HG02798 (cell line): ENCODE results near the gene TMEM60.

Experiments
- ATAC-seq: cut with Tn5 transposase; IDR thresholded peaks from one replicate; pipeline ENCODE4 v1.9.1; 2021; ENCODE audit warnings: mild to moderate bottlenecking; ENCODE audit not compliant: unreplicated experiment, poor library complexity

The TMEM60 gene

DNA sequence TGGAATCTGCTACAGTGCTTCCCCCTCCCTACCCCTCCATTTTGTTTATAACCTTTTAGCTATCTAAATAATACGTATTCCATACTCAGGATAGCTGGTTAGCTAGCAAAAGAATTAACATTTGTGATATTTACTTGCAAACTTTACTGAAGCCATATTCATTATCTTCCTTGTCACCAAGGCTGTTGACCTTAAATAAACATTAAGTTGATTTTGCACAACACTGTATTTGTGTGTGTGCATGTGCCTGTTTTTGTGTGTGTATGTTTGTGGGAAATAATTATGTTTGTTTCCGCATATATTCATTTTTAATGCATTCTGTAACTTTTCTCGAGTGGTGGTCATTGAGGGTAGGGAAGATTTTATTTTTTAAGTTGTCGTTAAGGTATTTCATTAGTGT, 15.9 kb downstream of the TMEM60 start:
- no peak for ATAC-seq

DNA sequence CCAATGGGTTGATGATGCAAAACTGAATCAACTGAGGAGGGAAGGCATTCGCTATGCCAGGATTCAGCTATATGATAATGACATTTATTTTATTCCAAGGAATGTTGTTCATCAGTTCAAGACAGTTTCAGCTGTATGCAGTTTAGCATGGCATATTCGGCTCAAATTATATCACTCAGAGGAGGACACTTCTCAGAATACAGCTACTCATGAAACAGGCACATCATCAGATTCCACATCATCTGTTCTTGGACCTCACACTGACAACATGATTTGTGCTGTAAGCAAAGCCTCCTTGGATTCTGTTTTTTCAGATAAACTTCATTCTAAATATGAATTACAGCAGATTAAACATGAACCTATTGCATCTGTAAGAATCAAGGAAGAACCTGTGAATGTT, 19.7 kb downstream of the TMEM60 start:
- no peak for ATAC-seq

DNA sequence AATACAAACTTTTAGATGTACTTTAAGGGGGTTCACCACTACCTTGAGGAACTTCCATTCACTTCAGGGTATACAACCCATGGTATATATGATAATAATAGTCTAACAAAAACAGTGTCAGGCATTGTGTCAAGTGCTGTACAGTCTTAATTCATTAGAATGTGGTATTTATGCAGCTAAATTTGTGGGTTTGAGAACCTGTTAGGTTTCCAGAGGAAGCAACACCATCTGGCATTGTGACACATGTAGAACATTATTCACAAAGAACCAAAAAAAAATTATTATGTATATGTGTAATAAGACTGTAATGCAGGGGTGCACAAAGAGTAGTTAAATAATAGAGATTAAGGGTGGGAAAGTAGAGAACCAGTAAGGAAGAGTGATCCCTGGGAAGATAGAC, 26.3 kb downstream of the TMEM60 start:
- no peak for ATAC-seq

DNA sequence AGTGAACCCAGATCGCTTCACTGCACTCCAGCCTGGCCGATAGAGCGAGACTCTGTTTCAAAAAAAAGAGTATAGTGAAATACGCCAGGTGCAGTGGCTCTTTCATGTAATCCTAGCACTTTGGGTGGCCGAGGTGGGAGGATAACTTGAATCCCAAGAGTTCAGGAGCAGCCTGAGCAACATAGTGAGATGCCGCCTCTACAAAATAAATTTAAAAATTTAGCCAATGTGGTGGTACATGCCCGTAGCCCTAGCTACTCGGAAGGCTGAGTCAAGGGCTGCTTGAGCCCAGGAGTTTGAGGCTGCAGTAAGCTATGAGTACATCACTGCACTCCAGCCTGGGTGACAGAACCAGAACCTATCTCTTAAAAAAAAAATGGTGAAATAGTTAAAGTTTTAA, 27.9 kb downstream of the TMEM60 start:
- no peak for ATAC-seq

DNA sequence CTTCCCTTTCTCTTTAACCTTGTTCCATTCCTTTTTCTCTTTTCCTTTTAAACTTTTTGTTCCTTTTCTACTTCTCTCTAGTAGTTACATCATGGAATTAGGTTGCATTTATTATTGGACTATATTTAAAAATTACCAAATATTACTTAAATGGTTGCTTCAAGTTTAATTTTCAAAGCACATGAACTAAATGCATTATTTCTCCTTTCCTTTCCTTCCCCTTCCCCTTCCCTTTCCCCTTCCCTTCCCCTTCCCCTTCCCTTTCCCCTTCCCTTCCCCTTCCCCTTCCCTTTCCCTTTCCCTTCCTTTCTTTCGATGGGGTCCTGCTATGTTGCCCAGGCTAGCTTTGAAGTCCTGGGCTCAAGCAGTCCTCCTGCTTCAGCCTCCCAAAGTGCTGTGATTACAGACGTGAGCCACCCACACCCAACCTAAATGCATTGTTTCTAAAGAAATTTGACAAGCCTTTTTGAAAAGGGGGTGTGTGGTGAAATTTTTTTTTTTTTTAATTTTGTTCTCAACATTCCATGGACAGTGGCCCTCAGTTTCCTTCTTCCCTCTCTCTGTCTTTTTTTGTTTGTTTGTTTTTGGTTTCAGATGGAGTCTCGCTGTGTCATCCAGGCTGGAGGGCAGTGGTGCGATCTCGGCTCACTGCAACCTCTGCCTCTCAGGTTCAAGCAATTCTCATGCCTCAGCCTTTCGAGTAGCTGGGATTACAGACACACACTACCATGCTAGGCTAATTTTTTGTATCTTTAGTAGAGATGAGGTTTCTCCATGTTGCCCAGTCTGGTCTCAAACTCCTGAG, 31.2 kb downstream of the TMEM60 start:
- no peak for ATAC-seq

DNA sequence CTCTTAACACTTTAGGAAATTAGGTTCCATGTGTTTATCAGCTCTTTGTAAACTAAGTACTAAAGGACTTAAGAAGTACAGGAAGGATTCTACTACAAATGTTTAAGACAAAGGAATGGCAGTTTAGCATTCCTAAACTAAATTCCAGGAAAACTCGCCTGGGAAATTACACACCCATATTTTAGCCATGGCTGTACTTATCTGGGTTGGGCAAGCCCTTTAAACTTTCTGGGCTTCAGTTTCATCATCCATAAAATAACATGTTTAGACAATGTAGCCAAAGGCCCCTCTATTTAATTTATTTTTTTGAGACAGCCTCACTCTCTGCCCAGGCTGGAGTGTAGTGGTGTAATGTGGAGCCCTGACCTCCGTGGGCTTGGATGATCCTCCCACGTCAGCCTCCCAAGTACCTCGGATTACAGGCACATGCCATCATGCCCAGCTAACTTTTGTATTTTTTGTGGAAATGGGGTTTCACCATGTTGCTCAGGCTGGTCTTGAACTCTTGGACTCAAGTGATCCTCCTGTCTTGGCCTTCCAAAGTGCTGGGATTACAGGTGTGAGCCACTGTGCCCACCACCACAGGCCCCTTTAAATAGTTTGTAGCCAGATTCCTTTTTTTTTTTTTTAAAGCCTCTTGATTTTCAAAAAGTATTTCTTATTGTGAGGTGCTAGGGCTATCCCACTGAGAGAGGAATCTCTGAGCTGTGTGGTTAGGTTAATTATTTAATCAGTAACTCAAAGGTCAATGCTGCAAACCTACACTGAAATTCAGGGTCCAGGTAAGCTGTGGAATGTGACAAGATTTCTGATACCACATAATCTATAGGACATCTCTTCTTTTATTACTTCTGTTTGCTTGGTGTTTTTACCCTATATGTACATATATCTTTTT, 32.1 kb downstream of the TMEM60 start:
- no peak for ATAC-seq

DNA sequence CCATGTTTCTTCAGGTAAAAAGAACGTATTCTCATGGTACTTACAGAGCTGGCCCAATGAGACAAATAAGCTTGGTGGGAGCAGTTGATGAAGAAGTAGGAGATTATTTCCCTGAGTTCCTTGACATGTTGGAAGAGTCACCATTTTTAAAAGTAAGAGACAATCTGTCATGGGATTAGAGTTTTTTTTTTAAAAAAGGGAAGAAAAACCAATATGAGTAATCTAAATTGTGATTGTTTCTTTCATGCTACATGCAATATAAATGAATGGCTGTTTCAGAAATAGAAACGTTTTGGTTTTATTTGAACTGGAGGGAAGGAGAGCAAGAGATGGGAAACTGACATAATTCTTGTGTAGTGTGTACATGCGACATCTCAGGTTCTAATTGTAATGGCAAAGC, 32.8 kb downstream of the TMEM60 start:
- ATAC-seq = no peak

DNA sequence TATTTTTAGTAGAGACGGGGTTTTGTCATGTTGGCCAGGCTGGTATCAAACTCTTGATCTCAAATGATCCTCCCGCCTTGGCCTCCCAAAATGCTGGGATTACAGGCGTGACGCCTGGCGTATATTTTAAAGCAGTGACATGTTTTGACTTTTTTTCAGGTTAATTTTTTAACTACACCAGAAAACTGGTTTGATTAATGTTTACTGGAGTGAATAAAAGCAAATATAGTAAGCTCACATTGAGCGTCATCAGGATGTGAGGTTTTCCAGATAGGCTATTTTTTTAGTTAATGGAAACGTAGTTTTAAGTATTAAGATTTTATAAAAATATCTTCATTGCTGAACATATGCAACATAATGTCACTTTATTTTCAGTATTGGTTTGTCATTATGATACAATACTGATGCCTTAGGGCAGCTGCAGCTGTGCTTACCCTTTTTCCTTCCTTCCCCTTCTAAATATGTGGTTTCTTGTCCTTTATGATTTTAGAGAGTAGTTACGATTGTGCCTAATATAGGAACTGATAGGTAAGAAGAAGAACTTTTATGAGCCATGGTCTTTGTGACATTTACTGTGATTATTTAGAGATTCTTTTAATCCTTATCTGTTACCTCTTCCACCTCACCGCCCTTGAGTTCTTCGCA, 37.3 kb downstream of the TMEM60 start:
- ATAC-seq = no peak

DNA sequence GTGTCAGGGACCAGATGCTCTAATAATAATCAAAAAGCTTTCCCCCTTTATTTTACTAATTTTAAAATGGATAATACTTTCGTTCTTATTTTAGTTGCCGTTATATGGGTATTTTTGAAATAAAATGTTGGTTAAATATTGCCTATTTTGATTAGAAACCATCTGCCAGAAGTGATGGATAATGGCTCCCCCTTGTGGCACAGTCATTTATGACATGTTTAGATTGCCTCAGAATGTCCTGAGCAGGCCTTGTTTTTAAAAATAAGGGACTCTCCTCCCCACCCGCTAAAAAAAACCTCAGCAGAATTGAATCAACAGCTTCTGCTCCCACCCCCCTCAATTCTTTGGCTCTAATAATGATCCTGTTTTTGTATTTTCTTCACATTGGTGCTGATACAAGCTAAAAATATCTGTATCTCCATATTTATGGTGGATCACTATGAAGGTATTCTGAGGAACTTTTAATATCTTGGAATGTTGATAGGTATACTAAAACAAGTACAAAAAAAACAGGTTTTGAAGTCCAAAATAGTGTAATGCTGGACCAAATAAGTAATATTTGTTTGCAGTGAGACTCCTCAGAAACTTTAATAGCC, 38.8 kb downstream of the TMEM60 start:
- ATAC-seq = no peak

DNA sequence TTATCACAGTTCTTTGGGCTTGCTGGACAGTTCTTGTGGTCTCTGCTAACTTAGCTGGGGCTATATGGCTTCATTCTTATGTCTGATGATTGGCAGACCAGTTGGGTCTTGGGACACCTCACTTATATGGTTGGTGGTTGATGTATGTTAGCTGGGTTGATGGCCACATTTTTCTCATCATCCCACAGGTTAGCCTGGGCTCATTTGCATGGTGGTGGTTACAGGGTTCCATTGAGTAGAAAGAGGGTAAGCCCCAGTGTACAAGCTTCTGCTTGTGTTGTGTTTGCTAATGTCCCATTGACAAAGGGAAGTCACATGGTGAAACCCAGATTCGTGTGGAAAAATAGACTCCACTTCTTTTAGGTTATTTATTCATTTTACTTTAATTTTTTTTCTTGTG, 40.6 kb downstream of the TMEM60 start:
- ATAC-seq = peak; percentile 95

DNA sequence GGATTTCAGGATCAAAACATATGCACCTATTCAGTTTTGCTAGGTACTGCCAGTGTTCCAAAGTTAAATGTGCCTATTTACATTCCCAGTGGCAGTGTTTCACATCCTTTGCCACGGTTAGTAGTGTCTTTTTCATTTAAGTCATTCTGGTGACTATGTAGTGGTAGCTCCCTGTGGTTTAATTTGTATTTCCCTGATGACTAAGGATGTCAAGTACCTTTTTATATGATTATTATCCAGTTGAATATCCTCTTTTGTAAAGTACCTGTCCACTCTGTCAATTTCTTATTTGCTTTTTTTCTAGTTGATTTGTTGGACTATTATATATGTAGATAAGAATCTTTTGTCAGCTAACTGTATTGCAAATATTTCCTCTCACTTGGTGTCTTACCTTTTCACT, 45.1 kb downstream of the TMEM60 start:
- ATAC-seq = no peak

DNA sequence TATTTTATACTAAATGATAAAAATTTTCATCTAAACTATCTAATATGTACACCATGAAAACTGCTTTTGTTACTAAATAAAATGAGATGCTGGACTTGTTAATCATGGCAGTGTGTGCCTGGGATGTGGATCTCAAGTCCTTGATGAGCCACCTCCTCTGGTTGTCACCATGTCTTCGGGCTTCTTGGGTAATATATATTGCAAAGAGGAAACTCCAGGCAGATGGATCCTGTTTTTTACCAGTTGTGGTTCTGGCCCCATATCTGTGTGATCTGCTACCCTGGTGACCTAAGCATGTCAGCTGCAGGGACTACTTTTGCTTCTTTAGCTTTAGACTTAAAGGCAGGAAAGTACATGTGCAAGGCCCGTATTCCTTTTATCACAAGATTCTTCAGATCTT, 46.2 kb downstream of the TMEM60 start:
- no peak for ATAC-seq

DNA sequence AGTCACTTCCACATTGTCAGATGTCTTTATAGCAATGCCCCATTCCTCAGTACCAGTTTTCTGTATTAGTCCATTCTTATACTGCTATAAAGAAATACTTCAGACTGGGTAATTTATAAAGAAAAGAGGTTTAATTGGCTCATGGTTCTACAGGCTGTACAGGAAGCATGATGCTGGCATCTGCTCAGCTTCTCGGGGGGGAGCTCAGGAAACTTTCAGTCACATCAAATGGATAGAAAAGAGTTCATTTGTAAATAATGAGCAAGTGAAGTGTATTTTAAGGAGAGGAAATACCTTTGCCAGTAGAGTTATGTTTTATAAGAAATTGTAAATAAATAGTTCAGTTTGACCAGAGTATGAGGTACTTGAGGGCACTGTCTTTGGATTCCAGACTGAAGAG, 50.5 kb downstream of the TMEM60 start:
- ATAC-seq = no peak

DNA sequence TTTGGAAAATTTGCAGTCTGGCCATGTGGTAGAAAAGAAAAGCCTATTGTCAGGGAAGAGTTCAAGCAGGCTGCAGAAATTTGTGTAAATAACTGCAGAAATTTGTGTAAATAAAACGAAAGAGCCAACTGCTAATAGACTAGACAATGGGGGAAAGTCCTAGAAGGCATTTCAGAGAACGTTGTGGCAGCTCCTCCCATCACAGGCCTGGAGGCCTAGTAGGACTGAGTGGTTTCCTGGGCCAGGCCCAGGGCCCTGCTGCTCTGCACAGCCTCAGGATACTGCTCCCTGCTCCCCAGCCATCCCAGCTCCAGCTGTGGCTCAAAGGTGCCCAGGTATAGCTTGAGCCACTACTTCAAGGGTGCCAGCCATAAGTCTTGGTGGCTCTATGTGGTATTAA, 51.1 kb downstream of the TMEM60 start:
- ATAC-seq = no peak

DNA sequence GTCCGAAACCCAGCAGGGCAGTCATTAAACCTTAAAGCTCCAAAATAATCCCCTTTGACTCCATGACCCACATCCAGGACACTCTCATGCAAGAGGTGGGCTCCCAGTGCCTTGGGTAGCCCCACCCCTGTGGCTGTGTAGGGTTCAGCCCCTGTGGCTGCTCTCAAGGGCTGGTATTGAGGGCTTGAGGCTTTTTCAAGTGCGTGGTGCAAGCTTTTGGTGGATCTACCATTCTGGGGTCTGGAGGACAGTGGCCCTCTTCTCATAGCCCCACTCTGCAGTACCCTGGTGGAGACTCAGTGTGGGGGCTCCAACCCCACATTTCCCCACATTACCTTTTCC, 51.4 kb downstream of the TMEM60 start:
- ATAC-seq = no peak

DNA sequence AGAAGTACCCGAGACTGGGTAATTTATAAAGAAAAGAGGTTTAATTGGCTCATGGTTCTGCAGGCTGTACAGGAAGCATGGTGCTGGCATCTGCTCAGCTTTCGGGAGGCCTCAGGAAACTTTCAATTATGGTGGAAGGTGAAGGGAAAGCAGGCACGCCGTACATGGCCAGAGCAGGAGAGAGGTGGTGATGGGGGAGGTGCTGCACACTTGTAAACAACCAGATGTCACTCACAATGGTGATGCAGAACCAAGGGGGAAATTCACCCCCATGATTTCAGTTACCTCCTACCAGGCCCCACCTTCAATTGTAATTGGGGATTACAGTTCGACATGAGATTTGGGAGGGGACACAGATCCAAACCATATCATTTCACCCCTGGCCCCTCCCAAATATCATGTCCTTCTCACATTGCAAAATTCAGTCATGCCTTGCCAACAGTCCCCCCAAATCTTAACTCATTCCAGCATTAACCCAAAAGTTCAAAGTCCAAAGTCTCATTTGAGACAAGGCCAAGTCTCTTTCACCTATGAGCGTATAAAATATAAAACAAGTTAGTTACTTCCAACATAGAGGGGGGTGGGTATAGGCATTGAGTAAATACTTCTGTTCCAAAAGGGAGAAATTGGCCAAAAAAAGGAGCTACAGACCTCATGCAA, 51.9 kb downstream of the TMEM60 start:
- no peak for ATAC-seq

DNA sequence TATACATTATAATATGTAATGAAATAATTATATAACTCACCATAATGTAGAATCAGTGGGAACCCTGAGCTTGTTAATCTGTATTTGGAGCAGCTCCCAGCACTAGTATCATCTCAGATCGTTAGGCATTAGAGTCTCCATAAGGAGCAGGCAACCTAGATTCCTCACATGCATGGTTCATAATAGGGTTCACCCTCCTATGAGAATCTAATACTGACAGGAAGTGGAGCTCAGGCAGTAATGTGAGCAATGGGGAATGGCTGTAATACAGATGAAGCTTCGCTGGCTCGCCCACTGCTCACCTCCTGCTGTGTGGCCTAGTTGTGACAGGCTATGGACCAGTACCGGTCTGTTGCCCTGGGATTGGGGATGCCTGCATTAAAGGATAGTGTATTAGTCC, 52.5 kb downstream of the TMEM60 start:
- no peak for ATAC-seq
